SU-DHL-6 (cell line): ENCODE data around the gene USP46.

Experiments used
- H2AFZ ChIP-seq: fragments of 200-600 bp; sonication (generic); 2 replicates; pipeline ENCODE4 v1.6.1; 2014; ENCODE audit warnings: low read depth, mild to moderate bottlenecking, moderate library complexity, mixed read lengths, antibody characterized with exemption, low read length; ENCODE audit not compliant: severe bottlenecking
- H3F3A ChIP-seq: fragments of 200-600 bp; shearing (Covaris generic); 2 replicates; pipeline ENCODE4 v1.6.0; 2016; ENCODE audit warnings: antibody characterized with exemption, mild to moderate bottlenecking; ENCODE audit not compliant: insufficient read depth
- H3K27ac ChIP-seq: fragments of 200-600 bp; sonication (generic); 2 replicates; pipeline ENCODE4 v1.5.1; 2016; ENCODE audit warnings: low read depth, mild to moderate bottlenecking, low read length, moderate library complexity, mixed read lengths
- H3K27me3 ChIP-seq: fragments of 200-600 bp; sonication (generic), shearing (Covaris generic); 2 replicates; pipeline ENCODE4 v1.6.0; 2014; ENCODE audit warnings: mild to moderate bottlenecking, low read length
- H3K36me3 ChIP-seq: fragments of 200-600 bp; sonication (generic); 2 replicates; pipeline ENCODE4 v1.6.1; 2014; ENCODE audit warnings: mild to moderate bottlenecking, low read length, mixed read lengths
- H3K4me2 ChIP-seq: fragments of 300-600, 200-600 bp; shearing (Covaris generic), sonication (generic); 2 replicates; pipeline ENCODE4 v1.6.0; 2014; ENCODE audit warnings: low read length, low read depth, mild to moderate bottlenecking; ENCODE audit not compliant: poor library complexity, severe bottlenecking
- H3K4me3 ChIP-seq: fragments of 200-600 bp; sonication (generic); 2 replicates; pipeline ENCODE4 v1.5.1; 2014; ENCODE audit warnings: antibody characterized with exemption, low read length, mild to moderate bottlenecking, mixed read lengths; ENCODE audit not compliant: insufficient read depth, poor library complexity, severe bottlenecking
- H3K79me2 ChIP-seq: fragments of 200-600 bp; sonication (generic); 2 replicates; pipeline ENCODE4 v1.6.1; 2014; ENCODE audit warnings: mild to moderate bottlenecking, low read length, moderate library complexity; ENCODE audit not compliant: insufficient read depth
- H3K9ac ChIP-seq: fragments of 200-600 bp; sonication (generic); 2 replicates; pipeline ENCODE4 v1.7.0; 2014; ENCODE audit warnings: mild to moderate bottlenecking, low read length
- H3K9me2 ChIP-seq: fragments of 200-600 bp; sonication (generic); replicated peaks from 2 replicates; pipeline ENCODE4 v1.6.1; 2014; ENCODE audit warnings: low read length; ENCODE audit not compliant: insufficient read depth
- H3K9me3 ChIP-seq: fragments of 200-600 bp; sonication (generic); 2 replicates; pipeline ENCODE4 v1.6.1; 2014; ENCODE audit warnings: low read length, mixed read lengths; ENCODE audit not compliant: insufficient read depth
- H4K20me1 ChIP-seq: fragments of 200-600 bp; sonication (generic); 2 replicates; pipeline ENCODE4 v1.6.1; 2014; ENCODE audit warnings: low read depth, mild to moderate bottlenecking, antibody characterized with exemption, low read length, moderate library complexity, mixed read lengths
- CTCF ChIP-seq: fragments of 200-600 bp; sonication (generic); IDR thresholded peaks from one replicate; pipeline ENCODE4 v1.5.1; 2017; ENCODE audit warnings: antibody characterized with exemption, mild to moderate bottlenecking, low read length, moderate library complexity; ENCODE audit not compliant: insufficient read depth, poor library complexity, severe bottlenecking
- EZH2phosphoT487 ChIP-seq: fragments of 200-600 bp; sonication (generic), shearing (Covaris generic); conservative IDR thresholded peaks from 2 replicates; pipeline ENCODE4 v1.6.1; 2018; ENCODE audit warnings: mild to moderate bottlenecking, antibody characterized with exemption, low read length, moderate library complexity, mixed read lengths

The USP46 gene

GRCh38 chr4:52577624-52577962, 81.5 kb downstream of the USP46 start:
- H3F3A ChIP-seq, result no peaks in the 10 kb centered on the region
- no peaks in the 10 kb centered on the region for H3K27me3 ChIP-seq
- no peaks in the 10 kb centered on the region for H3K79me2 ChIP-seq
- no peak overlapping the region for H3K9ac ChIP-seq
- no peak overlapping the region for H3K4me3 ChIP-seq
- H3K27ac ChIP-seq, result no peak overlapping the region
- no peaks in the 10 kb centered on the region for H3K9me2 ChIP-seq
- TF ChIP-seq CTCF (no peak), EZH2phosphoT487 (no peak)
- no peak overlapping the region for H2AFZ ChIP-seq
- H4K20me1 ChIP-seq, result no peaks in the 10 kb centered on the region
- no peaks in the 10 kb centered on the region for H3K9me3 ChIP-seq
- no peaks in the 10 kb centered on the region for H3K36me3 ChIP-seq
- H3K4me2 ChIP-seq, result no peak overlapping the region

DNA sequence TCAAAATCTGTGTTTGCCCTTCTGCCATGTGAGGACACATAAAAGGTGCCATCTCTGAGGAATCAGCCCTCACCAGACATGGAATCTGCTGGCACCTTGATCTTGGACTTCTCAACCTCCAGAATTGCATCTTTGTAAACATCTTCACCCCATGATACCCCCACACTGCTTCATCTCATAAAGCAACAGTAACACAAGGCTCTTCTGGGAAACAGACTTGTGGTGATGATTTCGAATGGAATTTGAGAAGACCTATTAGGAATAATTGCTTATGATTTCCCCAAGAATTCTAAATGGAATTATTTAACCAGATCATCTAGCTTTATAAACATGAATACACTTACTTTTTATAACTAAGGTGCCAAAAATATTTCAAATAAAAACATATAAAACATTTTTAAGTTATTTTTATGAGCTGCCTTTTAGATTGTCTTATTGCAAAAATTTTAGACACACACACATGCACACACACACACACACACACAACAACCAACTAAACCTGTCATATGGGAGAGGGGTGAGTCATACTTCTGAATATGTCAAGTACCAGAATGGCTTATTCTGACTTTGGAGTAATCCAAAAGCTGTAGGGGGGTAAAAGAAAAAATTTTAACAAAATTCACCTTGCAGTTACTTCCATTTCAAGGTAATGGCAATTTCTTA, 82.0 kb downstream of the USP46 start:
- Histone ChIP-seq H3K9ac (no peak overlapping the region), H3K4me2 (no peak overlapping the region), H3K36me3 (no peaks in the 10 kb centered on the region), H3K79me2 (no peaks in the 10 kb centered on the region), H3K27me3 (no peaks in the 10 kb centered on the region), H3K9me2 (no peaks in the 10 kb centered on the region), H3F3A (no peaks in the 10 kb centered on the region), H3K27ac (no peak overlapping the region), H3K9me3 (no peaks in the 10 kb centered on the region), H2AFZ (no peak overlapping the region), H3K4me3 (no peak overlapping the region), H4K20me1 (no peaks in the 10 kb centered on the region)
- TF ChIP-seq EZH2phosphoT487 (no peak), CTCF (no peak)

GRCh38 chr4:52576326-52576725, 82.8 kb downstream of the USP46 start:
- Histone ChIP-seq H3K4me2 (no peak overlapping the region), H3K9me3 (no peaks in the 10 kb centered on the region), H3F3A (no peaks in the 10 kb centered on the region), H3K4me3 (no peak overlapping the region), H3K27ac (no peak overlapping the region), H3K27me3 (no peaks in the 10 kb centered on the region), H2AFZ (no peak overlapping the region), H3K79me2 (no peaks in the 10 kb centered on the region), H3K36me3 (no peaks in the 10 kb centered on the region), H4K20me1 (no peaks in the 10 kb centered on the region), H3K9me2 (no peaks in the 10 kb centered on the region), H3K9ac (no peak overlapping the region)
- TF ChIP-seq CTCF (no peak), EZH2phosphoT487 (no peak)
